Neural progenitor cell (in vitro differentiated cells): ENCODE data around the gene PCCA. TPM values are rescaled to one million over a fixed set of nuclear protein-coding genes. Genes with fewer than 3 reads are reported as not detected.

ENCODE experiments used
- DNase-seq: peaks from one replicate; pipeline ENCODE4 v3.0.0-alpha.2; 2016; ENCODE audit warnings: low spot score
- H2AFZ ChIP-seq: fragments of 200-600 bp; sonication (generic); replicated peaks from 2 replicates; pipeline ENCODE4 v1.6.1; 2016; ENCODE audit warnings: antibody characterized with exemption
- H3F3A ChIP-seq: fragments of 200-600 bp; sonication (generic); 2 replicates; pipeline ENCODE4 v1.6.1; 2016; ENCODE audit warnings: antibody characterized with exemption, low read depth
- H3K27ac ChIP-seq: fragments of 200-600 bp; sonication (generic); 2 replicates; pipeline ENCODE4 v1.5.1; 2016; ENCODE audit warnings: mild to moderate bottlenecking
- H3K27me3 ChIP-seq: fragments of 200-600 bp; sonication (generic); 2 replicates; pipeline ENCODE4 v1.6.1; 2016; ENCODE audit warnings: mild to moderate bottlenecking, moderate library complexity
- H3K36me3 ChIP-seq: fragments of 200-600 bp; sonication (generic); 2 replicates; pipeline ENCODE4 v1.5.1; 2016
- H3K4me1 ChIP-seq: fragments of 200-600 bp; sonication (generic); 2 replicates; pipeline ENCODE4 v1.6.1; 2016; ENCODE audit warnings: mixed run types
- H3K4me2 ChIP-seq: fragments of 200-600 bp; sonication (generic); 2 replicates; pipeline ENCODE4 v1.6.1; 2016
- H3K4me3 ChIP-seq: fragments of 200-600 bp; sonication (generic); 2 replicates; pipeline ENCODE4 v1.5.1; 2016
- H3K79me2 ChIP-seq: fragments of 200-600 bp; sonication (generic); 2 replicates; pipeline ENCODE4 v1.6.1; 2016; ENCODE audit warnings: low read depth
- H3K9ac ChIP-seq: fragments of 200-600 bp; sonication (generic); 2 replicates; pipeline ENCODE4 v1.6.1; 2016
- H3K9me3 ChIP-seq: fragments of 200-600 bp; sonication (generic); 2 replicates; pipeline ENCODE4 v1.5.1; 2016; ENCODE audit warnings: low read depth
- H4K20me1 ChIP-seq: fragments of 200-600 bp; sonication (generic); 2 replicates; pipeline ENCODE4 v1.6.1; 2016; ENCODE audit warnings: low read depth
- H3K27ac Mint-ChIP-seq: 3 replicates; pipeline ENCODE4 v1.8.0; 2021; ENCODE audit warnings: mixed read lengths
- H3K27me3 Mint-ChIP-seq: 2 replicates; pipeline ENCODE4 v1.8.0; 2022; ENCODE audit warnings: low read depth, mild to moderate bottlenecking, inconsistent platforms, moderate library complexity, mixed read lengths; ENCODE audit not compliant: insufficient read depth
- H3K36me3 Mint-ChIP-seq: 3 replicates; pipeline ENCODE4 v1.8.0; 2021; ENCODE audit warnings: mixed read lengths
- H3K4me1 Mint-ChIP-seq: 3 replicates; pipeline ENCODE4 v1.8.0; 2021; ENCODE audit warnings: mixed read lengths
- H3K4me3 Mint-ChIP-seq: 3 replicates; pipeline ENCODE4 v1.8.0; 2021; ENCODE audit warnings: mild to moderate bottlenecking, moderate library complexity, mixed read lengths
- H3K9me3 Mint-ChIP-seq: 3 replicates; pipeline ENCODE4 v1.8.0; 2020; ENCODE audit warnings: mixed read lengths
- CTCF ChIP-seq: fragments of 200-600 bp; sonication (generic); IDR thresholded peaks from 2 replicates; pipeline ENCODE4 v1.5.1; 2017; ENCODE audit warnings: antibody characterized with exemption, mild to moderate bottlenecking
- EZH2 ChIP-seq: fragments of 200-600 bp; sonication (generic); IDR thresholded peaks from 2 replicates; pipeline ENCODE4 v1.6.1; 2017; ENCODE audit warnings: antibody characterized with exemption, mild to moderate bottlenecking, moderate library complexity
- EZH2phosphoT487 ChIP-seq: fragments of 200-600 bp; sonication (generic); IDR thresholded peaks from 2 replicates; pipeline ENCODE4 v1.6.1; 2017; ENCODE audit warnings: antibody characterized with exemption
- total RNA-seq: library from RNA; depleted of rRNA; stranded (reverse); fragments of >200 nt; gene quantifications from 2 replicates; pipeline ENCODE4 v1.2.3, GENCODE V29; 2015; ENCODE audit warnings: low replicate concordance

Gene PCCA
- total RNA-seq, 1 donor from 2014 or later, result 60.6 TPM

GRCh38 chr13:100244431-100244830, 155.5 kb downstream of the PCCA start:
- H3K36me3 ChIP-seq, result peaks cover 8% of the 10 kb centered on the region
- peaks cover 3% of the 10 kb centered on the region for H4K20me1 ChIP-seq
- no peak overlapping the region for H3K4me3 ChIP-seq
- peaks cover 32% of the 10 kb centered on the region for H3K4me1 ChIP-seq
- no peak overlapping the region for H3K27ac ChIP-seq
- H3K79me2 ChIP-seq, result peaks cover 17% of the 10 kb centered on the region
- Mint-ChIP-seq H3K27ac (peak overlapping the region; percentile 7), H3K4me3 (no peak overlapping the region), H3K4me1 (peaks cover 19% of the 10 kb centered on the region), H3K27me3 (no peaks in the 10 kb centered on the region), H3K36me3 (peaks cover 24% of the 10 kb centered on the region), H3K9me3 (peaks cover 24% of the 10 kb centered on the region)
- no peak overlapping the region for H3K4me2 ChIP-seq
- H3F3A ChIP-seq, result peaks cover 22% of the 10 kb centered on the region
- H3K9me3 ChIP-seq, result no peaks in the 10 kb centered on the region
- no peak for DNase-seq
- H2AFZ ChIP-seq, result no peak overlapping the region
- no peaks in the 10 kb centered on the region for H3K27me3 ChIP-seq
- TF ChIP-seq EZH2 (no peak), CTCF (no peak), EZH2phosphoT487 (no peak)
- no peak overlapping the region for H3K9ac ChIP-seq

GRCh38 chr13:100245104-100245503, 156.2 kb downstream of the PCCA start:
- Mint-ChIP-seq H3K4me3 (no peak overlapping the region), H3K27me3 (no peaks in the 10 kb centered on the region), H3K27ac (no peak overlapping the region), H3K4me1 (peaks cover 14% of the 10 kb centered on the region), H3K36me3 (peaks cover 27% of the 10 kb centered on the region), H3K9me3 (peaks cover 27% of the 10 kb centered on the region)
- Histone ChIP-seq H3K4me1 (peaks cover 25% of the 10 kb centered on the region), H3K9me3 (no peaks in the 10 kb centered on the region), H3K27me3 (no peaks in the 10 kb centered on the region), H3K79me2 (peaks cover 15% of the 10 kb centered on the region), H3K36me3 (peaks cover 8% of the 10 kb centered on the region), H3K27ac (no peak overlapping the region), H3K4me2 (no peak overlapping the region), H3F3A (peaks cover 16% of the 10 kb centered on the region), H2AFZ (no peak overlapping the region), H4K20me1 (peaks cover 3% of the 10 kb centered on the region), H3K4me3 (no peak overlapping the region), H3K9ac (no peak overlapping the region)
- no peak for DNase-seq
- TF ChIP-seq EZH2 (no peak), CTCF (no peak), EZH2phosphoT487 (no peak)

- H3K4me2 ChIP-seq, result no peak overlapping the region
- peaks cover 24% of the 10 kb centered on the region for H3K36me3 Mint-ChIP-seq
Observed at GRCh38 chr13:100247937-100248336, 159.0 kb downstream of the PCCA start.

More at GRCh38 chr13:100247937-100248336, 159.0 kb downstream of the PCCA start:
- TF ChIP-seq CTCF (no peak), EZH2 (no peak), EZH2phosphoT487 (no peak)
- H3K27ac Mint-ChIP-seq, result no peak overlapping the region
- no peaks in the 10 kb centered on the region for H4K20me1 ChIP-seq
- H3K36me3 ChIP-seq, result peaks cover 8% of the 10 kb centered on the region
- peaks cover 2% of the 10 kb centered on the region for H3K27me3 Mint-ChIP-seq
- H3F3A ChIP-seq, result no peaks in the 10 kb centered on the region
- H3K9me3 ChIP-seq, result no peaks in the 10 kb centered on the region
- H3K9me3 Mint-ChIP-seq, result peaks cover 27% of the 10 kb centered on the region
- H2AFZ ChIP-seq, result no peak overlapping the region
- H3K27me3 ChIP-seq, result no peaks in the 10 kb centered on the region
- H3K4me3 Mint-ChIP-seq, result no peak overlapping the region
- no peak overlapping the region for H3K27ac ChIP-seq
- no peak overlapping the region for H3K9ac ChIP-seq
- H3K4me1 Mint-ChIP-seq, result peaks cover 12% of the 10 kb centered on the region
- no peak overlapping the region for H3K4me3 ChIP-seq
- peaks cover 9% of the 10 kb centered on the region for H3K4me1 ChIP-seq
- H3K79me2 ChIP-seq, result peaks cover 8% of the 10 kb centered on the region
- no peak for DNase-seq
